Forelimb muscle (tissue), 1 donor: ENCODE measurements around the gene ABLIM1. TPM values are rescaled to one million over a fixed set of nuclear protein-coding genes. Genes with fewer than 3 reads are reported as not detected.

Source experiments
- DNase-seq: peaks from one replicate; pipeline ENCODE4 v3.0.0-alpha.2; 2013; ENCODE audit warnings: low read depth
- polyA plus RNA-seq: library from polyadenylated mRNA; unstranded; fragments of 120-200 nt; gene quantifications from one replicate; pipeline ENCODE4 v1.2.1, GENCODE V29; 2013; ENCODE audit not compliant: insufficient read length

ABLIM1 gene
- polyA plus RNA-seq, 1 donor = 44.3 TPM

GRCh38 chr10:114391599-114391998 lies 266.5 kb downstream of the ABLIM1 start:
- DNase-seq = no peak

- no peak for DNase-seq
These were observed 268.6 kb downstream of the ABLIM1 start for GRCh38 chr10:114389426-114389825.

- no peak for DNase-seq
These were observed 269.8 kb downstream of the ABLIM1 start for GRCh38 chr10:114388275-114388674.

GRCh38 chr10:114387784-114388183 lies 270.3 kb downstream of the ABLIM1 start:
- no peak for DNase-seq

- DNase-seq = no peak
These were observed 271.6 kb downstream of the ABLIM1 start for GRCh38 chr10:114386452-114386851.

- no peak for DNase-seq
These were observed 272.5 kb downstream of the ABLIM1 start for GRCh38 chr10:114385557-114385956.

- no peak for DNase-seq
These were observed 273.5 kb downstream of the ABLIM1 start for GRCh38 chr10:114384601-114385000.

GRCh38 chr10:114384181-114384580 lies 273.9 kb downstream of the ABLIM1 start:
- no peak for DNase-seq

Other genes with a start within 250 kb of the ABLIM1 start
- gene FHIP2A, start 163.5 kb upstream of the ABLIM1 start, polyA plus RNA-seq = 18.8 TPM